NB4 (cell line): ENCODE measurements around the gene RPS5.

Experiments
- POLR2A ChIP-seq: IDR thresholded peaks from 2 replicates; pipeline ENCODE4 v1.6.1; 2011; ENCODE audit warnings: mild to moderate bottlenecking; ENCODE audit not compliant: insufficient read length; ENCODE audit errors: extremely low read depth
- TF ChIP-seq, protein P1 (sequence below): IDR thresholded peaks from one replicate; pipeline ENCODE4 v1.5.1; 2012; ENCODE audit warnings: low read depth, low read length

DNA sequence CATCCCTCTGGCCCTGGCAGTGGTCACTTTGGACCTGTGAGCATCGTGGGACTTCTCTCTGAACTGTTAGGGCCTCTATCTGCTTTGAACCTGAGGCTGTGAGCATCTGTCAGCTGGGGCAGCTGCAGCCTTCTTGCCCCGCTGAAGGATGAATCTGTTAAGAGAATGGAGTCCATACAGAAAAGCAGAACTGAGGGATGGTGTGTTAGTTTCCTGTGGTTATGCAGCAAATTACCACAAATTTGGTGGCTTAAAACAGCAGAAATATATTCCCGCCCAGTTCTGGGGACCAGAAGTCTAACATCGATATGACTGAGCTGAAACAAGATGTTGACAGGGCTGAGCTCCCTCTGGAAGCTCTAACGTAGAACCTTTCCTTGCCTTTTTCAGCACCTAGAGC, 22.9 kb upstream of the RPS5 start:
- TF ChIP-seq, protein P1, sequence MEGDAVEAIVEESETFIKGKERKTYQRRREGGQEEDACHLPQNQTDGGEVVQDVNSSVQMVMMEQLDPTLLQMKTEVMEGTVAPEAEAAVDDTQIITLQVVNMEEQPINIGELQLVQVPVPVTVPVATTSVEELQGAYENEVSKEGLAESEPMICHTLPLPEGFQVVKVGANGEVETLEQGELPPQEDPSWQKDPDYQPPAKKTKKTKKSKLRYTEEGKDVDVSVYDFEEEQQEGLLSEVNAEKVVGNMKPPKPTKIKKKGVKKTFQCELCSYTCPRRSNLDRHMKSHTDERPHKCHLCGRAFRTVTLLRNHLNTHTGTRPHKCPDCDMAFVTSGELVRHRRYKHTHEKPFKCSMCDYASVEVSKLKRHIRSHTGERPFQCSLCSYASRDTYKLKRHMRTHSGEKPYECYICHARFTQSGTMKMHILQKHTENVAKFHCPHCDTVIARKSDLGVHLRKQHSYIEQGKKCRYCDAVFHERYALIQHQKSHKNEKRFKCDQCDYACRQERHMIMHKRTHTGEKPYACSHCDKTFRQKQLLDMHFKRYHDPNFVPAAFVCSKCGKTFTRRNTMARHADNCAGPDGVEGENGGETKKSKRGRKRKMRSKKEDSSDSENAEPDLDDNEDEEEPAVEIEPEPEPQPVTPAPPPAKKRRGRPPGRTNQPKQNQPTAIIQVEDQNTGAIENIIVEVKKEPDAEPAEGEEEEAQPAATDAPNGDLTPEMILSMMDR, result no peak
- no peak for TF ChIP-seq POLR2A
